ENCODE measurements around the gene PRUNE2. TPM values are rescaled to one million over a fixed set of nuclear protein-coding genes. Genes with fewer than 3 reads are reported as not detected.

PRUNE2 gene
- total RNA-seq, 2 experiments from 2014 or later, result 0.38 to 0.44 TPM

- intact Hi-C loops (cut with micrococcal nuclease; ENCODE audit: unreplicated experiment), result no loop called here
- no peaks in the 10 kb centered on the region for H3K36me3 ChIP-seq (ENCODE audit: insufficient read depth, low read length)
- no peaks in the 10 kb centered on the region for H4K20me1 ChIP-seq (ENCODE audit: insufficient read depth, low read length)
- no peaks in the 10 kb centered on the region for H3K9me2 ChIP-seq (ENCODE audit: insufficient read depth, low read length)
- no TSS peak for BruUV-seq (replicated peaks)
- TF ChIP-seq CTCF (conservative IDR thresholded peaks at IDR 0.05; ENCODE audit: low read length) (no peak), EZH2phosphoT487 (IDR thresholded peaks at IDR 0.05; ENCODE audit: borderline replicate concordance, low read depth, low read length) (no peak)
- H3K4me1 ChIP-seq (ENCODE audit: insufficient read depth, low read length, poor library complexity, severe bottlenecking), result no peaks in the 10 kb centered on the region
- H3K9me3 ChIP-seq (ENCODE audit: low read length), result no peaks in the 10 kb centered on the region
- ChIA-PET POLR2A (no interaction called here), CTCF (ENCODE audit: unreplicated experiment) (no interaction called here)
- no peak overlapping the region for H3K4me2 ChIP-seq (ENCODE audit: low read length)
- no peak overlapping the region for H3K4me3 ChIP-seq (ENCODE audit: low read depth, low read length, poor library complexity, severe bottlenecking)
- no peaks in the 10 kb centered on the region for H3K79me2 ChIP-seq (ENCODE audit: insufficient read depth, low read depth, low read length)
- no peak overlapping the region for H2AFZ ChIP-seq (ENCODE audit: low read length)
- DNase-seq (ENCODE audit: low spot score), result no peak
- no peak overlapping the region for H3K27ac ChIP-seq (ENCODE audit: low read depth, low read length, poor library complexity, severe bottlenecking)
Measured at GRCh38 chr9:76687861-76688391, 218.0 kb downstream of the PRUNE2 start.

GRCh38 chr9:76686756-76687155 lies 219.2 kb downstream of the PRUNE2 start:
- intact Hi-C loops (cut with micrococcal nuclease; ENCODE audit: unreplicated experiment), result no loop called here
- no TSS peak for BruUV-seq (replicated peaks)
- Histone ChIP-seq H4K20me1 (ENCODE audit: insufficient read depth, low read length) (no peaks in the 10 kb centered on the region), H3K4me1 (ENCODE audit: insufficient read depth, low read length, poor library complexity, severe bottlenecking) (no peaks in the 10 kb centered on the region), H3K4me3 (ENCODE audit: low read depth, low read length, poor library complexity, severe bottlenecking) (no peak overlapping the region), H3K4me2 (ENCODE audit: low read length) (no peak overlapping the region), H3K27ac (ENCODE audit: low read depth, low read length, poor library complexity, severe bottlenecking) (no peak overlapping the region), H3K9me3 (ENCODE audit: low read length) (no peaks in the 10 kb centered on the region), H3K79me2 (ENCODE audit: insufficient read depth, low read depth, low read length) (no peaks in the 10 kb centered on the region), H3K9me2 (ENCODE audit: insufficient read depth, low read length) (no peaks in the 10 kb centered on the region), H3K36me3 (ENCODE audit: insufficient read depth, low read length) (no peaks in the 10 kb centered on the region), H2AFZ (ENCODE audit: low read length) (no peak overlapping the region)
- DNase-seq (ENCODE audit: low spot score), result no peak
- ChIA-PET POLR2A (no interaction called here), CTCF (ENCODE audit: unreplicated experiment) (no interaction called here)
- TF ChIP-seq EZH2phosphoT487 (IDR thresholded peaks at IDR 0.05; ENCODE audit: borderline replicate concordance, low read depth, low read length) (no peak), CTCF (conservative IDR thresholded peaks at IDR 0.05; ENCODE audit: low read length) (no peak)

- no peaks in the 10 kb centered on the region for H3K9me2 ChIP-seq (ENCODE audit: insufficient read depth, low read length)
- no peak overlapping the region for H3K4me2 ChIP-seq (ENCODE audit: low read length)
- H4K20me1 ChIP-seq (ENCODE audit: insufficient read depth, low read length), result no peaks in the 10 kb centered on the region
- H2AFZ ChIP-seq (ENCODE audit: low read length), result no peak overlapping the region
- POLR2A ChIA-PET, result interaction anchor here (0.6 kb wide), 1 partner anchor 449 kb away, joined by 3 read pairs; no protein-coding TSS in a partner anchor
- no peaks in the 10 kb centered on the region for H3K9me3 ChIP-seq (ENCODE audit: low read length)
- no peak overlapping the region for H3K4me3 ChIP-seq (ENCODE audit: low read depth, low read length, poor library complexity, severe bottlenecking)
- CTCF ChIA-PET (ENCODE audit: unreplicated experiment), result no interaction called here
- H3K36me3 ChIP-seq (ENCODE audit: insufficient read depth, low read length), result no peaks in the 10 kb centered on the region
- no TSS peak for BruUV-seq (replicated peaks)
- H3K79me2 ChIP-seq (ENCODE audit: insufficient read depth, low read depth, low read length), result no peaks in the 10 kb centered on the region
- TF ChIP-seq CTCF (conservative IDR thresholded peaks at IDR 0.05; ENCODE audit: low read length) (no peak), EZH2phosphoT487 (IDR thresholded peaks at IDR 0.05; ENCODE audit: borderline replicate concordance, low read depth, low read length) (no peak)
- H3K4me1 ChIP-seq (ENCODE audit: insufficient read depth, low read length, poor library complexity, severe bottlenecking), result no peaks in the 10 kb centered on the region
- no peak overlapping the region for H3K27ac ChIP-seq (ENCODE audit: low read depth, low read length, poor library complexity, severe bottlenecking)
- intact Hi-C loops (cut with micrococcal nuclease; ENCODE audit: unreplicated experiment), result no loop called here
- DNase-seq (ENCODE audit: low spot score), result no peak
Measured at GRCh38 chr9:76684213-76684612, 221.7 kb downstream of the PRUNE2 start.

Measured in OCI-LY7 (cell line).